Measurements from ENCODE around the gene MEDAG.

Gene MEDAG

GRCh38 chr13:30910676-30911075, 4.6 kb downstream of the MEDAG start:
- DNase-seq, result no peak

DNA sequence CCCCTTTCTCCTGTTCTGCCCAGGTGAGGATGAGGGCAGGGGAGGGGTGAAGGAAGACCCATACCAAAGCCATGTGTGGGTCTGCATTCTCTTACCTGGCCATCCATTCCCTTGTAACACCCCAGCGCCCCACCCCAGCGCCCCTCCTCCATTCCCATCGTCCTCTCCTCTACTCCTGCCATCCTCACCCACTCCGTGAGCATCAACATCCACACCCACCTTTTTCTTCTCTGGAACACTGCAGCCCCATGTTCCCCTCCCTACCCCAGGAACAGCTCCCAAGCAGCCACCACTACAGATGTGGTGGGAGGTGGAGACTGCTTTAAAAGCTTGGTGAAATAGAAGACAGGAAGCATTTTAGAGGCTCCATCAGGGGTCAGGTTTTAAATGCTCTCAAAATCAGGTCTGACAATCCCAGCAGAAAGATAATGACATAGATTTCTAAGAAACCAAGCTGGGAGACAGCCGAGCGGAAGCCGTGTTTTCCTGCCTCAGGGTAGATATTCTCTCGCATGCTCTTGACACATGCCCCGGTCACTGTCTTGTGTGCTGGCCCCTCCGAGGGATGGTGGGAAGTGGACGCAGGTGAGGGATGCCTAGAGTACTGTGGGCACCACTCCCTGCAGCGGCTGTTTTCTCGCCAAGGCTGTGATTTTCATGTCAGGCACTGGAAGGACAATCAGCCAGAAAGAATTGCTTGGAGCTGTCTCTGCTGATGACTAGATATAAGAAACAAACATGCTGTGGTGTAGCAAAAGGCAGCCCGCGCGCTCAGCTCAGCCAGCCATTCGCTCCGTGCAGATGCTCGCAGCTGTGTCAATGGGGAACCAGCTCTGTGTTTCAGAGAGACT, 9.8 kb downstream of the MEDAG start:
- no peak for DNase-seq

DNA sequence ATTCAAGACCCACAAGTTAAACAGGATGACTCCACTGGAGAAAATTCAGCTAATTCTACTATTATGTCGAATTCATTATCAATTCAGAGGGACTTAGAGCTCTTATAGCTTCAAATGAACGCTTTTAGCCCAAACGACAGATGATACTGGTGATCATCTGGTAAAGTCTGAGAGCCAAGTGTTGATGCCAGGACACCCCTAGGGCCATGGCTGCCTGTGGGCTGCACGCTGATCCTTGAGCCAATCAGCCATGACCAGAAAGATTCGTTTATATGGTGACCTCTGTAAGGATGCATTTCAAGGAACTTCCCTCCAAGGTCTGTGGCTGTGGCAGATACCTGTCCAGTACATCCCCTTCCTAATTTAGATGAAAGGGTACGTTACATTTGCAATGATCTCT, 10.9 kb downstream of the MEDAG start:
- DNase-seq, result no peak

GRCh38 chr13:30918662-30919405, 12.8 kb downstream of the MEDAG start:
- DNase-seq, result peak; percentile 33

GRCh38 chr13:30920162-30920909, 14.3 kb downstream of the MEDAG start:
- DNase-seq, result no peak

DNA sequence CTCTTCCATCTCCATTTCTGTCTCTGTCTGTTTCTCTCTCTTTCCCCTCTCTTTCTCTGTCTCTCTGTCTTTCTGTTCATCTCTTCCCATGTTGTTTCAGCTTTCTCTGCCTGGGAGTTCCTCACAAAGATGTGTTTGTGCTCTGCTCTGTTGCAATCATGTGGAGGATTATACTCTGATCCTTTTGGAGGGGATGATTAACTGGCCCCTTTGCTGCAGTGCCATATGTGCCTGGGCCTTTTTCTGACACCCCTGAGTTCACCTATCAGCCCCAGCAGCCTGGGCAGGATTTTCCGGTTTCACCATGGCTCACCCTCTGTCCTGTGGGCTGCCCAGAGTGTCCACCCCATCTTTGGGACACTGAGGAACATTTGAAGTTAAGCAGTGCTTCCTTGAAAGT, 17.3 kb downstream of the MEDAG start:
- no peak for DNase-seq

- DNase-seq, result no peak
Measured at GRCh38 chr13:30924721-30925120, 18.6 kb downstream of the MEDAG start.

GRCh38 chr13:30925429-30925828, 19.4 kb downstream of the MEDAG start:
- DNase-seq, result no peak

DNA sequence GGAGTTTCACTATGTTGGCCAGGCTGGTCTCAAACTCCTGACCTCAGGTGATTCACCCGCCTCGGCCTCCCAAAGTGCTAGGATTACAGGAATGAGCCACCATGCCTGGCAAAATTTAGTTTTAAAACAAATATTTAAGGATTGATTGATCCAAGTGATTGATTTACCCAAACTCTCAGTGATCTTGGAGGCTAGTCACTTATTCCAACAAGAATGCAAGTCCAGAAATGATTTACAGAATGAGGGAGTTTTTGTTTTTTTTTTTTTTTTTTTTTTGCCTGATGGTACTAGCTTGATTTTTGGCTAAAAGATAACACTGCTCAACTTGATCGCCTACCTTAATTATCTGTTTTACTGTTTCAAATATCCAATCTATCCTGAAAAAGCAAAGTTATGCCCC, 20.7 kb downstream of the MEDAG start:
- no peak for DNase-seq

- DNase-seq, result peak; percentile 59
Measured at GRCh38 chr13:30927188-30927587, 21.1 kb downstream of the MEDAG start.

- DNase-seq, result no peak
Measured at GRCh38 chr13:30927595-30927994, 21.5 kb downstream of the MEDAG start.

DNA sequence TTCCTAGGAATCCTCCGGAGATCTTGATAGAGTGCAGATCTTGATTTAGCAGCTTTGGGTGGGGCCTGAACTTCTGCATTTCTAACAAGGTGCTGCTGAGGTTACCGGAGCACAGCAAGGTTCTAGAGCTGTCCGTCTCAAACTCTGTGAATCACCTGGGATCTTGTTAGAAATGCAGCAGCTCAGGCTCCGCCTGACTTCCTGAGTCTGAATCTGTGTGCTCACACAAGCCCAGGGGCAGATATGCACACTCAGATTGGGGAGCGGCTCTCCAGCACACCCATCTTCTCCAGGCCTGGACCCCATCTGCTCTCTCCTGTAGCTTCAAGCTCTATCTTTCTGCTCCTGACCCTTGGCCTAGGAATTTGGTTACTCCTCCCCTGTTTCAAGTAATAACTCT, 22.9 kb downstream of the MEDAG start:
- no peak for DNase-seq

- DNase-seq, result no peak
Measured at GRCh38 chr13:30932481-30933353, 26.6 kb downstream of the MEDAG start, which contains the start of gene TEX26. Gene TEX26, plus strand, starts transcription at chr13:30932656. Its CDS starts 60 bp downstream, at chr13:30932716.

- no peak for DNase-seq
Measured at GRCh38 chr13:30933354-30933670, 27.2 kb downstream of the MEDAG start.

DNA sequence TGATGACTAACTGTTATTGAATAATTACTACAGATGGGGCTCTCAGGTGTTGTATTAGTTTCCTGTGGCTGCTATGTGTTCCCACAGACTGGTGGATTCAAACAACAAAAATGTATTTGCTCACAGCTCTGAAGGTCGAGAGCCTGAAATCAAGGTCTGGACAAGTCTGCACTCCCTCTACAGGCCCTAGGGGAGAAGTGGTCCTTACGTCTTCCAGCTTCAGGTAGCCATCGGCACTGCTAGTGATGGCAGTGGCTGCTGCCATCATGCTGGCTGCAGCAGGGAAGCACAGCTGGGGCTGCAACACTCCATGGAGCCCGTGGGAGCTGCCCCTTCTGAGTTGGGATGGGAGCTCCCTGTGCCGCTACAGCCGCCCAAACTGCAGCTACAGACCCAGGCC, 28.3 kb downstream of the MEDAG start:
- no peak for DNase-seq

- no peak for DNase-seq
Measured at GRCh38 chr13:30934803-30935202, 28.7 kb downstream of the MEDAG start.

- DNase-seq, result no peak
Measured at GRCh38 chr13:30936971-30937370, 30.9 kb downstream of the MEDAG start.

DNA sequence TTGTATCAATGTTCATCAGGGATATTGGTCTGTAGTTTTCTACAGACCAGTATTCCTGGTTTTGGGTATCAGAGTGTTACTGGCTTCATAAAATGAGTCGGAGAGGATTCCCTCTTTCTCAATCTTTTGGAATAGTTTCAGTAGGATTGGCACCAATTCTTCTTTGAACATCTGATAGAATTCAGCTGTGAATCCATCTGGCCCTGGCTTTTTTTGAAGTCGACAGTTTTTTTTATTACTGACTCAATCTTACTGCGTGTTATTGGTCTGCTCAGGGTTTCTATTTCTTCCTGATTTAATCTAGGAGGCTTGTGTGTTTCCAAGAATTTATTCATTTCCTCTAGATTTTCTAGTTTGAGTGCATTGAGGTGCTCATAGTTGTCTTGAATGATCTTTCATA, 37.8 kb downstream of the MEDAG start:
- DNase-seq, result no peak

GRCh38 chr13:30957258-30957943, 51.3 kb downstream of the MEDAG start:
- DNase-seq, result no peak

- no peak for DNase-seq
Measured at GRCh38 chr13:30959678-30960077, 53.6 kb downstream of the MEDAG start.

- DNase-seq, result peak; percentile 17
Measured at GRCh38 chr13:30963791-30964190, 57.7 kb downstream of the MEDAG start.

- DNase-seq, result no peak
Measured at GRCh38 chr13:30965380-30965779, 59.3 kb downstream of the MEDAG start.

Data from fibroblast of upper back skin (primary cell).